ENCODE data around the gene SSBP4.

DNA sequence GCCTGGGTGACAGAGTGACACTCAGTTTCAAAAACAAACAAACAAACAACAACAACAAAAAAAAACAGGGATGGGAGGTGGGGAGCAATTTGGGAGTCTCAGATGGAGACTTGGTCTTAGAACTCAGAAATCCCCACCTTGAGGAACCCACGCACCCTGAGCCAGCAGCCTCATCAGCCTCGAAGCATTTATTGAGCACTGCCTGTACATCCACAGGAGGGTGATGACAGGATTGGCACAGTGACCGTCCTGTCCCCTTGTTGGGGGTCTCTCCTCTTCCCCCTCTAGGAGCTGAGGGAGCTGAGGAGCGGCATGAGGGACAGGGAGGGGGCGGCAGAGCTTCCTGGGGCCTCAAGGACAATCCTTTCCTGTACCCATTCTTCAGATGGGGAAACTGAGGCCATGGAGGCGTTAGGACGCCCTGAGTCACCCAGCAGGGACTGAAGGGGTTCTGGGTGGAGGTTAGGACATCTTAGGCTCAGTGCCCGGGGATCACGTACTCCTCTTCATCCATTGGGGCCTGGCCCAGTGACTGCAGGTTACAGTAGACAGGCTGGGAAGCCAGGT, 27.6 kb upstream of the SSBP4 start:
- TF ChIP-seq, protein P1, sequence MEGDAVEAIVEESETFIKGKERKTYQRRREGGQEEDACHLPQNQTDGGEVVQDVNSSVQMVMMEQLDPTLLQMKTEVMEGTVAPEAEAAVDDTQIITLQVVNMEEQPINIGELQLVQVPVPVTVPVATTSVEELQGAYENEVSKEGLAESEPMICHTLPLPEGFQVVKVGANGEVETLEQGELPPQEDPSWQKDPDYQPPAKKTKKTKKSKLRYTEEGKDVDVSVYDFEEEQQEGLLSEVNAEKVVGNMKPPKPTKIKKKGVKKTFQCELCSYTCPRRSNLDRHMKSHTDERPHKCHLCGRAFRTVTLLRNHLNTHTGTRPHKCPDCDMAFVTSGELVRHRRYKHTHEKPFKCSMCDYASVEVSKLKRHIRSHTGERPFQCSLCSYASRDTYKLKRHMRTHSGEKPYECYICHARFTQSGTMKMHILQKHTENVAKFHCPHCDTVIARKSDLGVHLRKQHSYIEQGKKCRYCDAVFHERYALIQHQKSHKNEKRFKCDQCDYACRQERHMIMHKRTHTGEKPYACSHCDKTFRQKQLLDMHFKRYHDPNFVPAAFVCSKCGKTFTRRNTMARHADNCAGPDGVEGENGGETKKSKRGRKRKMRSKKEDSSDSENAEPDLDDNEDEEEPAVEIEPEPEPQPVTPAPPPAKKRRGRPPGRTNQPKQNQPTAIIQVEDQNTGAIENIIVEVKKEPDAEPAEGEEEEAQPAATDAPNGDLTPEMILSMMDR (IDR thresholded peaks at IDR 0.05; ENCODE audit: poor library complexity) = no peak
- TF ChIP-seq EZH2phosphoT487 (IDR thresholded peaks at IDR 0.05; ENCODE audit: low read depth, severe bottlenecking, unreplicated experiment) = no peak

All from hepatocyte (in vitro differentiated cells).